Stimulated activated CD4-positive, alpha-beta T cell treated with anti-CD3 and anti-CD28 coated beads, TNF-alpha, amount 100 ng/mL, for 4 hours (primary cell): ENCODE data around the gene ARMC10.
"Not testable (repeated sequence)": the region's sequence is repeated elsewhere in the genome, so short reads cannot be mapped to it uniquely, and the experiment has no call there.

Experiments used
- DNase-seq, 3 experiments: peaks; one replicate each; pipeline ENCODE4 v3.0.0-alpha.2; 2020; ENCODE audit warnings: low read depth in 3 of 3

ARMC10 gene

DNA sequence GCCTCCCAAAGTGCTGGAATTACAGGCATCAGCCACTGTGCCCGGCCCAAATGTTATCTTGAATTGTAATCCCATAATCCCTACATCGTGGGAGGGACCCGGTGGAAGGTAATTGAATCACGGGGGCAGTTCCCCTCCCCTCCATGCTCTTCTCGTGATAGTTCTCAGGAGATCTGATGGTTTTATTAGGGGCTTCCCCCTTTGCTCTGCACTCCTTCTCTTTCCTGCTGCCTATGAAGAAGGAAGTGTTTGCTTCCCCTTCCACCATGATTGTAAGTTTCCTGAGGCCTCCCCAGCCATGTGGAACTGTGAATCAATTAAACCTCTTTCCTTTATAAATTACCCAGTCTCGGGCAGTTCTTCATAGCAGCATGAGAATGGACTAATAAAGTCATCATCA, 3.3 kb downstream of the ARMC10 start:
- DNase-seq, result not testable (repeated sequence)

DNA sequence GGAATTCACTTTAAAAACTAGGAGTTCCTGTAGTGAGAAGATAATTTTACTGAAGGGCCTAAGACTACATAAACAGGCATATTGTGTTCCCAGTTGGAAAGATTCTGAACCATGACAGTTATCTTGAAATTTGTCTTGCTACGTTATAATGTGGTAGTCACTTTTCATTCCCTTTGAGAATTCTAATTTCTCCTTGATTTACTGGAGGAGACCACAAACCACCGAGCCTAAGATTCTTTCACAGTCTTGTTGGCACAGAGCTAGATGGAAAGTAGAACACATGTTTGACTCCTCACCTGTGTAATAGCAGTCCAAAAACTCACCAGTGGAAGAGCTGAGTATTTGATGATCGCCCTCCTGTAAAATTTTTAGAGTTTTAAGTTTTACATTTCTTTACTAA, 4.9 kb downstream of the ARMC10 start:
- DNase-seq, result no peak

DNA sequence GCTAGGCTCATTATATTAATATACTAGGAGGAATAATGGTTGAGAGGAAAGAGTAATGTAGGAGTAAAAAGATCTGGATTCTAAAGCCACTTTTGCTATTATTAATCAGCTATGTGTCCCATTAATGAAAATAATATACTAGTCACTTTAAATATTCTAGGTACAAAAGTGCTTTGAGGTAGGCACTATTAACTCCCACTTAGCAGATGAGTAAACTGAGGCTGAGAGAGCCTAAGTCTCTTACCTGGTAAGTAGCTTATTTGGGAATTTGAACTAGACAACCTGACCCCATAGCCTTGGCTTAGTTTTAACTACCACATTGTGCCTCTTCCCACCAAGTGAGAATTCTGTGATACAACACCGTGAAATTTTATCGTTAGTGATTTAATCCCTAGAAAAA, 6.0 kb downstream of the ARMC10 start:
- DNase-seq, result no peak

DNA sequence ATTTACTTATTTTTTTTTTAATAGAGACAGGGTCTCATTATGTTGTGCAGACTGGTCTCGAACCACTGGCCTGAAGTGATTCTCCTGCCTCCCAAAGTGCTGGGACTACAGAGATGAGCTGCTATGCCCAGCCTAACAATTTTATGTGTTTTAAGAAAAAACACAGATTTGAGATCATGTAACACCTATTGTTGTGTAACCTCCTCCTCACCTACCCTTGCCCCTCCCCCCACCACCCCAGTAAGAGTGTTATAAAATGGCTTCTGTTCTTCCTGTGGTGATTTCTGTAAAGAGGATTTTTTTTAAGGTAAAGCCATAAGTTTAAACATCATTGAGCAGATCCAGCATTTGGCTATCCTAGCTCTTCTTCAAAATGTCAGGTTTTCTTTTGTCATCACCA, 7.6 kb downstream of the ARMC10 start:
- DNase-seq, result no peak

DNA sequence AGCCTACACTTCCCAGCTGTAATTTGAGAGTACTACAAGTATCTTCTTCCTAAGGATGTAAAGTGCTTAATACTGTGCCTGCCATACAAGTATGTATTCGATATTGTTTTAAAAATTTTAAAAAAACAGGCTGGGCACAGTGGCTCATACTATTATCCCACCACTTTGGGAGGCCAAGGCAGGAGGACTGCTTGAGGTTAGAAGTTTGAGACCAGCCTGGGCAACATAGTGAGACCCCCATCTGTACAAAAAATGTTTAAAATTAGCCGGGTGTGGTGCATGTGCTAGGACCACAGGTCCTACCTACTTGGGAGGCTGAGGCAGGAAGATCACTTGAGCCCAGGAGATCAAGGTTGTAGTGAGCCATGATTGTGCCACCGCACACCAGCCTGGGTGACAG, 8.3 kb downstream of the ARMC10 start:
- no peak for DNase-seq

DNA sequence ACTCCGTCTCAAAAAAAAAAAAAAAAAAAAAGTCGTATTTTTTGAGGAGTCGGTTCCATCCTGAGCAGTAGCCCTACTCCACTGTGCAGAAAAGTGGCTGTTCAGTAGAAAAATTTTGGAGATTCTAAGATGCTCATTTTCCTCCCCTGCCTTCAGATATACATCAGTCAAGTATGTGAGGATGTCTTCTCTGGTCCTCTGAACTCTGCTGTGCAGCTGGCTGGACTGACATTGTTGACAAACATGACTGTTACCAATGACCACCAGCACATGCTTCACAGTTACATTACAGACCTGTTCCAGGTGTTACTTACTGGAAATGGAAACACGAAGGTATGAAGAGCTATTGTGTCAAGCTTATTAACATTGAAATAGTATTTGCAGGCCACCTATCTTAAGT, 17.4 kb downstream of the ARMC10 start:
- not testable (repeated sequence) for DNase-seq

DNA sequence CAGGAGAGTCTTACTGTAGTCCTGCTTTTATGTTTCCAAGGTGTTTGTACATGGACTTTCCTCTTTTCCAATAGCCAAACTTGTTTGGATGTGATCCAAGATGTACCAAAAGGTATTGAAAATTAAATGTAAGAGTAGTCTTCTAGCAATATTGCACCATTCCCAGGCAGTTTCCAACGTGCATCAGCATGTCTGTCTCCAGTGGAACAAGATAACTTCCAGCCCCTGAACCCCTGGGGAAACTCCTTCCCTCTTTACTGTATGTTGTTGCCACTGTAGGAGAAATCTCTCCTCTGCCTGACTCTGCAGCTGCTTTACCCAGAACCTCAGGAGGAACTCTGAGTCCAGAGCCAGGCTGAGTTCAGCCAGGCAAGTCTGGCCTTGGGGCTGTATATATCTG, 18.5 kb downstream of the ARMC10 start:
- DNase-seq, result no peak

DNA sequence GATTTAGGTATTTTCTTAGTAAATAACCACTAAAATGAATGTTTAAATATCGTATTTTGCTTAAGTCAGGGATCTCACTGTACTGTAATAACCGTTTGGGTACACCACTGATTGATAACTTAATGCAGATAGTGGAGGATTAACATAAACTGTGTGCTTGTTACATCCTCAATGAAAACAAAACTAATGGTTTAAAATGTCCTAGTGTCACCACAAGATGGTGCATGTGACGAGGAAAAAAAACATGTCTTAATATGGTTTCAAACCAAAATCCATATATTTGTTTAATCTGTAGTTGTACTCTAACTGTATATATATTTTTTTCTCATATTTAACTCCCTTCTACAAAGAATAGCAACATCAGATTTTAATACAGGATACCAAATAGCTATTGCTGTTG, 19.2 kb downstream of the ARMC10 start:
- DNase-seq, result no peak

DNA sequence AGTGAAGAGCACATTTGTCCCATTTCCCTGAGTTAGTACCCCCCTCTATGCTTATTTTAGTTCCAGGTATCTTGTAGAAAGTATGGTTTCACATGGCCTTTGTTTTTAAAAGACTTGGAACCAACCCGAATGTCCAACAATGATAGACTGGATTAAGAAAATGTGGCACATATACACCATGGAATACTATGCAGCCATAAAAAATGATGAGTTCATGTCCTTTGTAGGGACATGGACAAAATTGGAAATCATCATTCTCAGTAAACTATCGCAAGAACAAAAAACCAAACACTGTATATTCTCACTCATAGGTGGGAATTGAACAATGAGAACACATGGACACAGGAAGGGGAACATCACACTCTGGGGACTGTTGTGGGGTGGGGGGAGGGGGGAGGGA, 20.6 kb downstream of the ARMC10 start:
- not testable (repeated sequence) for DNase-seq

DNA sequence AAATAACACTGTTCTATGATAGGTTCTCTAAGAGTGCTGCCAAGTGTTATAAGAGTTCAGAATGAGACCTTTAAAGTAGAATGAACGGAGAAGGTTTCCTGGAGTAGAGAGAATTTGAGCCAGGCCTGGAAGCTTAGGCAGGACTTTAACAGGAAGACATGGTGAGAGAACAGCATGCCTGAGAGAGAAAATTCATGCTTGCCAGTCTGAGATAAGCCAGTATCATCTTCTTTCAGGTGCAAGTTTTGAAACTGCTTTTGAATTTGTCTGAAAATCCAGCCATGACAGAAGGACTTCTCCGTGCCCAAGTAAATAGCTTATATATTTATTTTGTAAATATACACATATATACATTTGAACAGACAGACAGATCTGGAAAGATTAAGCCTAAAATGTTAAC, 22.1 kb downstream of the ARMC10 start:
- no peak for DNase-seq

DNA sequence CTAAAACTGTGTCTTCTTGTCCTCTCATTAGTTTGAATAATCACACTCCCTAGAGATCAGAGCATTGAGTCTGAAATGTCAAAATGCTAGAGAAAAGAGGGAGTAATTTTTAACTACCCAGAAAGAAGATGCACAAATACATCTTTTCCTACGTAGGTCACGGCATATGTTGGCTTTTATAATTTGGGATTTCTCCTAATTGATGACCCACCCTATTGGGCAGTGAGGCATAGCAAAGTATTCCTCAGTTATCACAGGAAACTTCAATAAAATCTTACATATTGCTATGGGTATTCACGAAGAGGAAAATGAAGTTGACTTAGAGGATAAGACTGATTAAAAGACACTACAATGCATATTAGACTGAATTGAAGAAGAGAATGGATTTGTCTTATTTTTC, 25.4 kb downstream of the ARMC10 start:
- no peak for DNase-seq

DNA sequence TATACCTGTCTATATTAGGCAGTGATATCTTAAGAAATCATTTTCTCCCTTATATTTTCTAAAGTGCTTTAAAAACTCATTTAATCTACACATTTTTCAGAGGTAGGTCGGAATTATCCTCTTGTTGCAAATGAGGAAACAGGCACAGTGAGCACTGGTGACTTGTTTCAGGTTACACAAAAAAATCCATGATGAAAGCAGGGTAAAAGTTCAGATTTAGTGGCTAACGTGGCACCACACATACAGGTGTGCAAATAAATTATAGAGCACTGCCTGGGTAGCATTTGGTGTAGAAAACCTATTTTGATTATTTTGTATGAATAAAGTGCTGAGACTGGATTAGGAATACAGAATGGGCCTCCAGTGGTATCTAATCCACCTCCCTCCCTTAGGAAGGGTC, 26.6 kb downstream of the ARMC10 start:
- DNase-seq, result no peak

DNA sequence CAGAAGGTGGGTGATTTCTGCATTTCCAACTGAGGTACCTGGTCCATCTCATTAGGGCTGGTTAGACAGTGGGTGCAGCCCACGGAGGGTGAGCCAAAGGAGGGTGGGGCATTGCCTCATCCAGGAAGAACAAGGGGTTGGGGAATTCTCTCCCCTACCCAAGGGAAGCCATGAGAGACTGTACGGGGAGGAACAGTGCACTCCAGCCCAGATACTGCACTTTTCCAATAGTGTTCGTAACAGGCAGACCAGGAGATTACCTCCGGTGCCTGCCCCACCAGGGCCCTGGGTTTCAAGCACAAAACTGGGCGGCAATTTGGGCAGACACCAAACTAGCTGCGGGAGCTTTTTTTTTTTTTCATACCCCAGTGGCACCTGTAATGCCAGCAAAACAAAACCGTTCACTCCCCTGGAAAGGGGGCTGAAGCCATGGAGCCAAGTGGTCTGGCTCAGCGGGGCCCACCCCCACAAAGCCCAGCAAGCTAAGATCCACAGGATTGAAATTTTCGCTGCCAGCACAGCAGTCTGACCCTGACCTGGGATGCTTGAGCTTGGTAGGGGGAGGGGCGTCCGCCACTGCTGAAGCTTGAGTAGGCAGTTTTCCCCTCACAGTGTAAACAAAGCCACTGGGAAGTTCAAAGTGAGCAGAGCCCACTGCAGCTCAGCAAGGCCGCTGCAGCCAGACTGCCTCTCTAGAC, 31.2 kb downstream of the ARMC10 start:
- DNase-seq, result no peak

DNA sequence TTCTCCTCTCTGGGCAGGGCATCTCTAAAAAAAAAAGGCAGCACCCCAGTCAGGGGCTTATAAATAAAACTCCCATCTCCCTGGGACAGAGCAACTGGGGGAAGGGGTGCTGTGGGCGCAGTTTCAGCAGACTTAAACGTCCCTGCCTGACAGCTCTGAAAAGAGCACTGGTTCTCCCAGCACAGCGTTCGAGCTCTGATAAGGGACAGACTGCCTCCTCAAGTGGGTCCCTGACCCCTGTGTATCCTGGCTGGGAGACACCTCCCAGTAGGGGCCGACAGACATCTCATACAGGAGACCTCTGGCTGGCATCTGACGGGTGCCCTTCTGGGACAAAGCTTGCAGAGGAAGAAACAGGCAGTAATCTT, 31.7 kb downstream of the ARMC10 start:
- not testable (repeated sequence) for DNase-seq

DNA sequence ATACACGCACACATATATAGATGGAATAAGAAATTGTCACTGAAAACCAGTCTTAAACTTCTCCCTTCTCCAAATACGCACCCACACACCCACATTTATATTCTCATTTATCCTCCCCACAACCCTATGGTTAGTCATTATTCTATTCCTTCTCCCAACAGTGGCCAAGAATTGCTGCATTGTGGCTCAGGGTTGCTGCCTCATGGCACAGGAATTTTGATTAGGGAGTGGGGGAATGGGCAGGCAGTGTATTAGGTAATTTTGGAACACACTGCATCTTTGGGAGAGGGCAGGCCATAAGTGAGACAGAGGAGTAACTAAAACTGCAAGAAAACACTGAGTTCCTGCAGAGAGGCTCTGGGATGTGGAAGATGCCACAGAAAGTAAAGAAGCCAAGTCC, 38.2 kb downstream of the ARMC10 start:
- no peak for DNase-seq

DNA sequence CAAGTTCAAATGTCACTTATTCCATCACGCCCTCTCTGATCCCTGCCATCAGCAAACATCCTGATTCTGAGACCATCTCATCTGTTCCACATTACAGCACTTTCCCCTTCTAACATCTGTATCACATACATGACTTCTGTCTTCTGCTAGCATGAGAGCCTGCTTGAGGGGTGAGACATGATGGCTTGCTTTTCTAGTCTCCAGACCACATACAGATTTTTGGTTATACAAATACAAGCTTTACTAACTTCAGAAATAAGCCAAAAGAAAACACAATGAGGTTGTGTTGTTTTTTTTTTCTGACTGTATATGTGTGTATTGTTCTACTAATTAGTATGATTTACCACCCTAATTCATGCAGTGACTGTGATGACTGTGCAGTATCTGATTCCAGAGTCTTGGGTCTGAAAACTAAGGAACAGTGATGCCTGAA, 39.7 kb downstream of the ARMC10 start:
- DNase-seq, result no peak

DNA sequence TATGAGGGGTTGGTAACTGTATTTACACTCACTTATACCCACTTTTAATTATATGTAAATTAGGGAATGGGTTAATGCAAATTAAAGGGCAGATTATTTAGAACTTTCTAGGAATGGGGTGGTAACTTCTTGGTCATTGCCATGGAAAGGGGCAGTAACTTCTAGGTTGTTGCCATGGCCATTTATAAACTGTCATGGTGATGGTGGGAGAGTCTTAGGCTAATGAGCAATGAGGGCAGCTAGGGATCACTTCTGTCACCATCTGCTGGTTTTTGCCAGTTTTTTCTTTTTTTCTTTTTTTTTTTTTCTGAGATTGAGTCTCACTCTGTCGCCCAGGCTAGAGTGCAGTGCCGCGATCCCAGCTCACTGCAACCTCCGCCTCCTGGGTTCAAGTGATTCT, 40.8 kb downstream of the ARMC10 start:
- no peak for DNase-seq

DNA sequence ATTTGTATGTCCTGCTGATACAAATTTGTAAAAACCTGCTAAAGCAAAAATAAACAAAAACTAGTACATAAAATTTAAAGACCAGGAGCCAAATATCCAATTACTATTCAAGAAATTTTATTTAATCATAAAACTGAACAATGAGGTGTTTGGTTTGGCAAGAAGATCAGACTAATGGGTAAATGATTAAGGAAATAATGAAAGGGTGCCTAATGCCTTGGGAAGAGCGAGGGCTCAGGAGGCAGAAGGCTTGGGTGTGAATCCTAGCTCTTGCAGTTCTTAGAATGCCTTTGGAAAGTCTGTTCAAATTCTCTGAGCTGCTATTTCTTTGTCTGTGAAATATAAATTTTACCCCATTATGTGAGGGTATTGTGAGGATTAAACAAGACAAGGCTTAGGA, 41.6 kb downstream of the ARMC10 start:
- no peak for DNase-seq

DNA sequence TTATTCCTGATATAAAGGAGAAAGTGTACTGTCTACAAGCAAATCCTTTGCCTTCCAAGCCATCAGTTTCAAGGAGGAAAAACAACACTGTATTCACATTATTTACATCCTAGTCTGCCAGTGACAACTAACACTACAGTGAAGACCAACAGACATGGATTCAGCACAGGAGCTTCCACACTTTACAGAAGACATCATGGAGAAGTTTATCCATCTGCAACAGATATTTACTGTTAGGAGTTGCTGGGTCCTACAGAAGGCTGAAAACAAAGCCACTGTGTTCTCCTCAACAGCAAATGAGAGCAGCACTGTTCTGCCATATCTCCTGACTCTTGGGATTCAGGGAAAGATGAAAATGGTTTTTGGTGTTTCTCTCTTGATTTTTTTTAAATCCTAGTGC, 42.1 kb downstream of the ARMC10 start:
- no peak for DNase-seq

DNA sequence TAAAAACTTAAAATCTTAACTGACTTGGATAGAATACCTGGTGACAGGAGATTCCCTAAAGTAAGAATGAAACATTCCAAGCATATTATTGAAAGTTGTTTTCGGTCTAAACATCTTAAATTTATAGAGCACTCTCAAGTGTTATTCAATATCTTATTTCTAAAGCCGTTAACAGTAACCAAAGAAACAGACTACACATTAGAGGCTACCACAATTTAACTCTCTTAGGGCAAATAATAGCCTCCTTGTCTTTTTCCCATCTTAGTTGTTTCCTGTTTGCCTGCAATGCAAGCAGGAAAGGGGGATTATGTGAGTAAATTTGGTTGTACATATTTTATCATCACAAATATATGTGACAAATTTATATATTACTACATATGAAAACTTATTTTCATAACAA, 42.5 kb downstream of the ARMC10 start:
- no peak for DNase-seq

DNA sequence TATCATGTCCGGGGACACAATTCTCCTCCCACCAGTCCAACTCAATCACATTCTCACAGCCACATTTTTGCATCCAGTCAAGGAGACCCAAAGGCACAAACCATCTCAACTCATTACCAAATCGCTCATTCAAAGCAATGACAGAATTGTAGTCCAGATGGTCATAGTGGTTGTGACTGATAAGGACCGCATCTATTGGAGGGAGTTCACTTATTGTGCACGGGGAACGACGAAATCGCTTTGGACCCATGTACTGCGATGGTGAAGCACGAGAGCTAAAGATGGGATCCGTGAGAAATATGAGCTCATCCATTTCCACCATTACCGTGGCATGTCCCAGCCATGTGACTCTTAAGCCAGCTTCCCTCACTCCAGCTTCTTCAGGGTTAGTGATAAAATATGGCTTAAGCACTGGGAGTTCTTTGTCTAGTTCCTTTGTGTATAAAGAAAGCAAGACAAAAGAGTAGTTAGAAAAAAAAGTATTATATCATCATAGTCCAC, 44.9 kb downstream of the ARMC10 start:
- DNase-seq, result no peak

DNA sequence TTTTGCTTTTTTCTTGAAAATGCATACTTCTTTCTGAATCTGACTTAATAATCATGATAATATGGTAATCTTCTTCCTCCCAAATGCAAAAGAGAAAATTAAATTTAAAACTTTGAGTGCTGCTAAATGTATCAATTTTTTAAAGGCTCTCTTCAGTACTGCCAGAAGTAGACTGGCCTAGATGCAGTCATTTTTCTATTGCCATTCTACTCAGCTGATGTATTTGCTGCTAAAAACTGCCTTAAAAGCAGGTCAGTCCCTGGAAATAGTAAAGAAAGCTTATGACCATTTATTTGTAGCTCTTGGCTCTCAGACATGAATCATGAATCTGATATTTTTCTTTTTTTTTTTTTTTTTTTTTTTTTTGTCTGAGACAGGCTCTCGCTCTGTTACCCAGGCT, 45.4 kb downstream of the ARMC10 start:
- no peak for DNase-seq

DNA sequence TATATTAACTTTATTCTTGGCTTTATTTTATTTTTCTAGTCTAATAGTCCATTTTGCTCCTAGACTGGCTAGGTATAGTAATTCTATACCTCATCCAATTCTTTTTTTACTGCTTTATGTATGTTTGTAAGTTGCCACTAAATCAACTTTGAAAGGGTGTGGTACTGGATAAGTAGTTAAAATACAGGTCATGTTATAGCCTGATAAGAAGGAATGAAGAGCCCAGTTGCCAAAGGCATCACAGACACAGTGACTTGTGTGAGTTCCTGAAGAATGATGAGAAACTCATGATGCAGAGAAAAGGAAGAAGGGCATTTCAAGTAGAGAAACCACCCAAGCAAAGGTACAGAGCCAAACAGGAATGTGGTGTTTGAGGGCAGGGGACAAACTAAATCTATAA, 46.7 kb downstream of the ARMC10 start:
- DNase-seq, result no peak

DNA sequence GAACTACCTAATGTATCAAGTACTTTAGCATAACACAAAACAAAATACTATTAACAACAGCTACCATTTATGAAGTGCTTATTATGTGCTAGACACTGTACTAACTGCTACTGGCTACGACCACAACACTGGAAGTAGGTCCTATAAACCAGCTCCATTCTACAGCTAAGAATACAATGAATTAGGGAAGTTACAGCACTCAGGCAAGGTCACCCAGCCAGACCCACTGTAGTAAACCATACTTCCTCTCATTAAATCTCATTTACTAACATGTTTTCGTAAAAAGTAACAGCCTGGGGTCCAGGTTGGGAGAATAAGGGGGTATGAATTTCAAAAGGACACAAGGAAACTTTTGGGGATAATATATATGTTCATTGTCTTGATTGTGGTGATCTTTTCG, 48.6 kb downstream of the ARMC10 start:
- no peak for DNase-seq
